H9 (cell line): ENCODE data around the gene HYAL3. TPM values are rescaled to one million over a fixed set of nuclear protein-coding genes. Genes with fewer than 3 reads are reported as not detected.

Experiments
- DNase-seq: peaks from one replicate; pipeline ENCODE4 v3.0.0-alpha.2; 2017
- H2AFZ ChIP-seq: one replicate; pipeline ENCODE4 v1.6.1; 2013; ENCODE audit warnings: mild to moderate bottlenecking, low read length, control low read depth, moderate library complexity
- H2AK5ac ChIP-seq: 2 replicates; pipeline ENCODE4 v1.6.1; 2013; ENCODE audit warnings: low read length, control low read depth, mixed read lengths; ENCODE audit not compliant: insufficient read length
- H2BK120ac ChIP-seq: one replicate; pipeline ENCODE4 v1.6.1; 2013; ENCODE audit warnings: low read depth, mild to moderate bottlenecking, low read length, control low read depth, inconsistent platforms; ENCODE audit not compliant: poor library complexity, severe bottlenecking
- H2BK12ac ChIP-seq: 2 replicates; pipeline ENCODE4 v1.6.1; 2013; ENCODE audit warnings: low read length, control low read depth, mixed read lengths, low read depth; ENCODE audit not compliant: insufficient read length
- H2BK15ac ChIP-seq: 2 replicates; pipeline ENCODE4 v1.6.1; 2013; ENCODE audit warnings: low read depth, low read length, control low read depth
- H2BK20ac ChIP-seq: one replicate; pipeline ENCODE4 v1.6.1; 2013; ENCODE audit warnings: low read depth, mild to moderate bottlenecking, low read length, control low read depth, inconsistent platforms; ENCODE audit not compliant: poor library complexity, severe bottlenecking
- H2BK5ac ChIP-seq: 2 replicates; pipeline ENCODE4 v1.6.1; 2013; ENCODE audit warnings: low read length, control low read depth, mixed read lengths; ENCODE audit not compliant: insufficient read length
- H3K14ac ChIP-seq: 2 replicates; pipeline ENCODE4 v1.6.1; 2013; ENCODE audit warnings: low read length, control low read depth; ENCODE audit not compliant: insufficient read depth
- H3K18ac ChIP-seq: 2 replicates; pipeline ENCODE4 v1.6.1; 2013; ENCODE audit warnings: low read depth, mild to moderate bottlenecking, mixed read lengths, low read length, control low read depth; ENCODE audit not compliant: insufficient read length
- H3K23ac ChIP-seq: 2 replicates; pipeline ENCODE4 v1.6.1; 2013; ENCODE audit warnings: low read length, control low read depth, mixed read lengths, low read depth; ENCODE audit not compliant: insufficient read length
- H3K23me2 ChIP-seq: 2 replicates; pipeline ENCODE4 v1.6.1; 2013; ENCODE audit warnings: low read depth, mild to moderate bottlenecking, mixed read lengths, low read length, control low read depth; ENCODE audit not compliant: insufficient read length, poor library complexity, severe bottlenecking
- H3K27ac ChIP-seq: 2 replicates; pipeline ENCODE4 v1.5.1; 2013; ENCODE audit warnings: low read length, control low read depth, mixed read lengths, low read depth; ENCODE audit not compliant: insufficient read length
- H3K27me3 ChIP-seq: 2 replicates; pipeline ENCODE4 v1.6.1; 2013; ENCODE audit warnings: low read length, control low read depth, inconsistent platforms; ENCODE audit not compliant: insufficient read depth
- H3K4ac ChIP-seq: 2 replicates; pipeline ENCODE4 v1.6.1; 2013; ENCODE audit warnings: low read depth, mild to moderate bottlenecking, control low read depth, inconsistent platforms, low read length, moderate library complexity
- H3K4me1 ChIP-seq: 2 replicates; pipeline ENCODE4 v1.6.1; 2013; ENCODE audit warnings: low read length, control low read depth, inconsistent platforms; ENCODE audit not compliant: insufficient read depth
- H3K4me2 ChIP-seq: 2 replicates; pipeline ENCODE4 v1.6.1; 2013; ENCODE audit warnings: low read length, control low read depth, mixed read lengths; ENCODE audit not compliant: insufficient read length, insufficient read depth
- H3K56ac ChIP-seq: 2 replicates; pipeline ENCODE4 v1.6.1; 2013; ENCODE audit warnings: low read depth, mild to moderate bottlenecking, mixed read lengths, low read length, control low read depth; ENCODE audit not compliant: insufficient read length
- H3K79me1 ChIP-seq: 2 replicates; pipeline ENCODE4 v1.6.1; 2013; ENCODE audit warnings: low read depth, mild to moderate bottlenecking, moderate library complexity, low read length, control low read depth, inconsistent platforms; ENCODE audit not compliant: insufficient read depth, poor library complexity, severe bottlenecking
- H3K79me2 ChIP-seq: 2 replicates; pipeline ENCODE4 v1.6.1; 2013; ENCODE audit warnings: low read length, control low read depth, inconsistent platforms; ENCODE audit not compliant: insufficient read depth
- H3K9ac ChIP-seq: 2 replicates; pipeline ENCODE4 v1.6.1; 2013; ENCODE audit warnings: low read length, control low read depth, mixed read lengths; ENCODE audit not compliant: insufficient read length; ENCODE audit errors: extremely low read depth
- H3K9me3 ChIP-seq: one replicate; pipeline ENCODE4 v1.6.1; 2013; ENCODE audit warnings: low read depth, low read length, inconsistent platforms; ENCODE audit not compliant: control insufficient read depth
- H3T11ph ChIP-seq: one replicate; pipeline ENCODE4 v1.6.1; 2013; ENCODE audit warnings: mild to moderate bottlenecking, low read length, control low read depth, inconsistent platforms
- H4K20me1 ChIP-seq: one replicate; pipeline ENCODE4 v1.6.1; 2013; ENCODE audit not compliant: control insufficient read depth, insufficient read length, insufficient read depth
- H4K5ac ChIP-seq: 2 replicates; pipeline ENCODE4 v1.6.1; 2013; ENCODE audit warnings: low read depth, mild to moderate bottlenecking, mixed read lengths, low read length, control low read depth; ENCODE audit not compliant: insufficient read length
- H4K8ac ChIP-seq: replicated peaks from 2 replicates; pipeline ENCODE4 v1.6.1; 2013; ENCODE audit warnings: low read length, control low read depth, mixed read lengths, low read depth; ENCODE audit not compliant: insufficient read length
- H4K91ac ChIP-seq: 2 replicates; pipeline ENCODE4 v1.6.1; 2013; ENCODE audit warnings: low read depth, mild to moderate bottlenecking, moderate library complexity, mixed read lengths, low read length, control low read depth; ENCODE audit not compliant: insufficient read length
- H3K27ac Mint-ChIP-seq, 3 experiments: 2 replicates in 2 of 3; 3 replicates in 1 of 3; pipeline ENCODE4 v1.8.0; 2020 to 2021; ENCODE audit warnings: mixed read lengths in 3 of 3, mild to moderate bottlenecking in 1 of 3, moderate library complexity in 1 of 3
- H3K27me3 Mint-ChIP-seq: 2 replicates; pipeline ENCODE4 v1.8.0; 2021; ENCODE audit warnings: low read depth, mild to moderate bottlenecking, moderate library complexity, mixed read lengths
- H3K36me3 Mint-ChIP-seq, 3 experiments: 2 replicates in 2 of 3; 3 replicates in 1 of 3; pipeline ENCODE4 v1.8.0; 2020 to 2021; ENCODE audit warnings: low read depth in 3 of 3, mixed read lengths in 3 of 3; ENCODE audit not compliant: insufficient read depth in 1 of 3
- H3K4me1 Mint-ChIP-seq, 2 experiments: 2 replicates each; pipeline ENCODE4 v1.8.0; 2020; ENCODE audit warnings: mixed read lengths in 2 of 2
- H3K4me3 Mint-ChIP-seq, 2 experiments: 2 replicates in 1 of 2; 3 replicates in 1 of 2; pipeline ENCODE4 v1.8.0; 2020 to 2021; ENCODE audit warnings: mild to moderate bottlenecking in 2 of 2, mixed read lengths in 2 of 2, moderate library complexity in 1 of 2
- H3K9me3 Mint-ChIP-seq, 2 experiments: 2 replicates in 1 of 2; 3 replicates in 1 of 2; pipeline ENCODE4 v1.8.0; 2020; ENCODE audit warnings: mild to moderate bottlenecking in 2 of 2, mixed read lengths in 2 of 2, moderate library complexity in 1 of 2
- WGBS: extraction: QIAGEN DNeasy Blood & Tissue Kit; methylation state at CpG from one replicate; pipeline ENCODE4 v1.1.7; 2013; ENCODE audit warnings: missing lambda C conversion rate, low lambda C conversion rate, mixed read lengths; ENCODE audit not compliant: insufficient read length; ENCODE audit errors: extremely low coverage; 5-methylcytosine and 5-hydroxymethylcytosine counted together
- total RNA-seq: library from RNA; stranded (reverse); gene quantifications from 2 replicates; pipeline ENCODE4 v1.2.1, GENCODE V29; 2021
- TF ChIP-seq, protein P1 (sequence below): fragments of 200-600 bp; sonication (generic); conservative IDR thresholded peaks from 3 replicates; pipeline ENCODE4 v1.8.0; 2021; ENCODE audit warnings: antibody characterized with exemption, mild to moderate bottlenecking

Gene HYAL3
- total RNA-seq, 1 experiment from 2014 or later, result 3.1 TPM

DNA sequence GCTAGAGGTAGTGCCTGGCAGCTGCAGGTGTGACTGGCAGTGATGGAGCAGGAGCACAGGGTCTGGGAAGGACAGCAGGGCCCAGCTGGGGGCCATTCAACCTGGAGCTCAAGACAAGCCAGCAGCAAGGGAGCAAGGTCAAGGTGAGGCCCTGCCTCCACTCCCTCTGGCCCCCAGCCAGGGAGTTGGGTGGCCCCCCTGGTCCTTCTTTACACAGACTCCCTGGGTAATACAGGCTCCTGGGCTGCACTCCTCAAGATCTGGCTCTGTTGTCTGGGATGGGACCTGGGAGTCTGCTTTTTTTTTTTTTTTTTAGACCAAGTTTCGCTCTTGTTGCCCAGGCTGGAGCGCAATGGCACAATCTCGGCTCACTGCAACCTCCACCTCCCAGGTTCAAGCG, 48.7 kb downstream of the HYAL3 start:
- Mint-ChIP-seq H3K27ac (peak overlapping the region in 1 of 3 experiments; percentile 62; a peak in 2 of 7 replicates), H3K4me1 (peaks cover 21 to 25% of the 10 kb centered on the region in 2 experiments), H3K4me3 (no peak overlapping the region), H3K36me3 (peaks cover 7 to 35% (median 34%) of the 10 kb centered on the region in 3 experiments), H3K27me3 (no peaks in the 10 kb centered on the region), H3K9me3 (no peaks in the 10 kb centered on the region)
- Histone ChIP-seq H4K5ac (no peak overlapping the region), H3K9me3 (no peaks in the 10 kb centered on the region), H3K56ac (no peak overlapping the region), H3K79me2 (peaks cover 13% of the 10 kb centered on the region; the same call in 1 of the 2 replicates), H2AFZ (no peak overlapping the region), H2BK12ac (no peak overlapping the region), H4K20me1 (peaks cover 5% of the 10 kb centered on the region), H3K79me1 (peaks cover 11% of the 10 kb centered on the region), H3K4me2 (no peak overlapping the region), H3K27me3 (no peaks in the 10 kb centered on the region), H3K14ac (no peak overlapping the region; the same call in 1 of the 2 replicates), H3K23me2 (no peaks in the 10 kb centered on the region), H3K4me1 (no peaks in the 10 kb centered on the region), H3K9ac (no peak overlapping the region), H2BK5ac (no peak overlapping the region), H3K27ac (no peak overlapping the region), H3K23ac (no peak overlapping the region), H3K4ac (no peak overlapping the region), H2BK120ac (no peak overlapping the region), H3T11ph (no peak overlapping the region), H2BK20ac (no peak overlapping the region), H2AK5ac (no peak overlapping the region), H4K8ac (no peak overlapping the region), H3K18ac (no peak overlapping the region), H4K91ac (no peak overlapping the region), H2BK15ac (no peak overlapping the region)
- TF ChIP-seq, protein P1, sequence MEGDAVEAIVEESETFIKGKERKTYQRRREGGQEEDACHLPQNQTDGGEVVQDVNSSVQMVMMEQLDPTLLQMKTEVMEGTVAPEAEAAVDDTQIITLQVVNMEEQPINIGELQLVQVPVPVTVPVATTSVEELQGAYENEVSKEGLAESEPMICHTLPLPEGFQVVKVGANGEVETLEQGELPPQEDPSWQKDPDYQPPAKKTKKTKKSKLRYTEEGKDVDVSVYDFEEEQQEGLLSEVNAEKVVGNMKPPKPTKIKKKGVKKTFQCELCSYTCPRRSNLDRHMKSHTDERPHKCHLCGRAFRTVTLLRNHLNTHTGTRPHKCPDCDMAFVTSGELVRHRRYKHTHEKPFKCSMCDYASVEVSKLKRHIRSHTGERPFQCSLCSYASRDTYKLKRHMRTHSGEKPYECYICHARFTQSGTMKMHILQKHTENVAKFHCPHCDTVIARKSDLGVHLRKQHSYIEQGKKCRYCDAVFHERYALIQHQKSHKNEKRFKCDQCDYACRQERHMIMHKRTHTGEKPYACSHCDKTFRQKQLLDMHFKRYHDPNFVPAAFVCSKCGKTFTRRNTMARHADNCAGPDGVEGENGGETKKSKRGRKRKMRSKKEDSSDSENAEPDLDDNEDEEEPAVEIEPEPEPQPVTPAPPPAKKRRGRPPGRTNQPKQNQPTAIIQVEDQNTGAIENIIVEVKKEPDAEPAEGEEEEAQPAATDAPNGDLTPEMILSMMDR, result no peak
- no CpG with 5 or more reads among the region's 4 CpGs for WGBS
- no peak for DNase-seq
